K562 (cell line): ENCODE data around the gene NAA10. TPM values are rescaled to one million over a fixed set of nuclear protein-coding genes. Genes with fewer than 3 reads are reported as not detected.
A peak's percentile ranks its signal among the peaks of the same experiment; 100 is the strongest.

Experiments
- ETV1 ChIP-seq: fragments of 450-650 bp; conservative IDR thresholded peaks from 2 replicates; pipeline ENCODE4 v1.6.1; 2016; ENCODE audit warnings: missing genetic modification characterization, control low read depth, low read depth, missing compliant biosample characterization
- NRF1 ChIP-seq, 2 experiments: fragments of 450-650 bp; IDR thresholded peaks in 1 of 2; conservative IDR thresholded peaks in 1 of 2; 2 replicates each; pipeline ENCODE4 v1.6.1; 2014; ENCODE audit warnings: mild to moderate bottlenecking in 2 of 2
- ZBTB40 ChIP-seq, 2 experiments: fragments of 450-650 bp in 1 of 2; sonication (generic) in 1 of 2; formaldehyde crosslinking in 1 of 2; IDR thresholded peaks; 2 replicates each; pipeline versions ENCODE4 v1.7.1 to v1.9.0; 2016 to 2022; ENCODE audit warnings: inconsistent platforms in 1 of 2, mild to moderate bottlenecking in 1 of 2, missing genetic modification reagents in 1 of 2
- ZKSCAN8 ChIP-seq: fragments of 200-800 bp; sonication (Bioruptor generic); IDR thresholded peaks from 2 replicates; pipeline ENCODE4 v1.6.1; 2016; ENCODE audit warnings: missing genetic modification characterization, missing compliant biosample characterization
- ZNF318 ChIP-seq, 2 experiments: fragments of 450-650 bp; IDR thresholded peaks; 2 replicates each; pipeline ENCODE4 v1.6.1; 2016; ENCODE audit warnings: mild to moderate bottlenecking in 2 of 2, borderline replicate concordance in 1 of 2, low read depth in 1 of 2, moderate library complexity in 1 of 2
- polyA plus RNA-seq, 8 experiments: library from polyadenylated mRNA; depleted of rRNA in 4 of 8; stranded (reverse) in 5 of 8; unstranded in 3 of 8; fragments of >200 nt; fragmentation: Nextera tagmentation in 2 of 8; fragmentation: Illumina TruSeq in 1 of 8; extraction: Ambion mirVana in 2 of 8; extraction: Trizol in 1 of 8; gene quantifications; 2 replicates each; pipeline versions ENCODE4 v1.2.1 to v1.2.3, GENCODE V29; 2011 to 2014; ENCODE audit warnings: inconsistent platforms in 1 of 8, missing spikeins in 1 of 8
- total RNA-seq, 7 experiments: library from RNA; depleted of rRNA in 6 of 7; stranded (reverse); fragments of >200 nt in 6 of 7; fragmentation: Illumina TruSeq in 2 of 7; extraction: Trizol in 2 of 7; gene quantifications; 2 replicates each; pipeline versions ENCODE4 v1.2.1 to v1.2.3, GENCODE V29; 2011 to 2021; ENCODE audit warnings: low replicate concordance in 1 of 7

Gene NAA10
- total and polyA plus RNA-seq, 9 of the 15 experiments (the other 6 are each of a cell fraction or from before 2014, with no cell fraction given) = 11.1 to 250 (median 134) TPM

- TF ChIP-seq ZBTB40 (IDR thresholded peaks at IDR 0.05) (peak; percentile 75), ZBTB40 (CRISPR knock-in tag; IDR thresholded peaks at IDR 0.05) (no peak), ETV1 (tag) (peak; percentile 98), ZNF318 (IDR thresholded peaks at IDR 0.05; ENCODE audit: borderline replicate concordance in 1 of 2, low read depth in 1 of 2) (no peak), ZKSCAN8 (CRISPR knock-in tag) (0 out of 2 replicates have a peak, but pooled peaks have one; percentile 52), NRF1 (conservative IDR thresholded peaks at IDR 0.05 in 1 of 2, IDR thresholded peaks at IDR 0.05 in 1 of 2) (no peak)
Measured at GRCh38 chrX:153926858-153927671, 7.8 kb downstream of the NAA10 start (continued).
